ENCODE measurements around the gene LKAAEAR1.

The LKAAEAR1 gene

GRCh38 chr20:64067005-64067632, 17.1 kb downstream of the LKAAEAR1 start:
- FAIRE-seq, result no peak
- no peak for DNase-seq (ENCODE audit: insufficient read length, low spot score)
- no peak for TF ChIP-seq POLR2A (IDR thresholded peaks at IDR 0.05; ENCODE audit: low read depth, low read length)

- peak; percentile 27; the same call in 1 of the 2 replicates for TF ChIP-seq POLR2A (IDR thresholded peaks at IDR 0.05; ENCODE audit: low read depth, low read length)
- DNase-seq (ENCODE audit: insufficient read length, low spot score) (peak; percentile 95), FAIRE-seq (peak; percentile 75)
Observed at GRCh38 chr20:64065974-64066343, 18.2 kb downstream of the LKAAEAR1 start.

GRCh38 chr20:64065062-64065973, 18.9 kb downstream of the LKAAEAR1 start:
- FAIRE-seq, result no peak
- no peak for TF ChIP-seq POLR2A (IDR thresholded peaks at IDR 0.05; ENCODE audit: low read depth, low read length)

GRCh38 chr20:64064145-64064698, 20.0 kb downstream of the LKAAEAR1 start:
- no peak for FAIRE-seq
- peak; percentile 97 for DNase-seq (ENCODE audit: insufficient read length, low spot score)
- TF ChIP-seq POLR2A (IDR thresholded peaks at IDR 0.05; ENCODE audit: low read depth, low read length), result no peak

More at GRCh38 chr20:64065062-64065973, 18.9 kb downstream of the LKAAEAR1 start:
- no peak for DNase-seq (ENCODE audit: insufficient read length, low spot score)

- FAIRE-seq (no peak), DNase-seq (ENCODE audit: insufficient read length, low spot score) (no peak)
- TF ChIP-seq POLR2A (IDR thresholded peaks at IDR 0.05; ENCODE audit: low read depth, low read length), result 0 out of 2 replicates have a peak, but pooled peaks have one; percentile 10
Observed at GRCh38 chr20:64063389-64064144, 20.6 kb downstream of the LKAAEAR1 start.

- DNase-seq (ENCODE audit: insufficient read length, low spot score), result peak; percentile 96
- TF ChIP-seq POLR2A (IDR thresholded peaks at IDR 0.05; ENCODE audit: low read depth, low read length), result peak; percentile 61
- no peak for FAIRE-seq
Observed at GRCh38 chr20:64062596-64063388, 21.4 kb downstream of the LKAAEAR1 start, which contains the start of gene TCEA2. Gene TCEA2 (plus strand): TSS chr20:64063198. CDS start chr20:64063313, 115 bp downstream.

DNA sequence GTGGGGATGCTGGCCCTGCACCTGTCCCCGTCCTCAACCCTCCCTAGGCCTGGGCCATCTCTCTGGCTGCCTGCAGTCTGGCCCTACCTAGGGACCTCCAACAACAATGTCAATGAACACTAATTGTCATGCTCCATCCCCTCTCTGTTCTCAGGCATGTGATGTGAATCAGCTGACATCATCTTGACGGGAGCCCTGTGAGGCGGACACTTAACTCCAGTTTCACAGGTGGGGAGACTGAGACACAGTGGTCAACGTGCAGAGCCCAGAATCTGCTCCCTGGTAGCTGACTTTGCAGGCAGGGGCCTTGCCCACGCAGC, 22.0 kb downstream of the LKAAEAR1 start:
- DNase-seq (ENCODE audit: insufficient read length, low spot score), result no peak
- no peak for FAIRE-seq
- TF ChIP-seq POLR2A (IDR thresholded peaks at IDR 0.05; ENCODE audit: low read depth, low read length), result no peak

- no peak for TF ChIP-seq POLR2A (IDR thresholded peaks at IDR 0.05; ENCODE audit: low read depth, low read length)
- FAIRE-seq (no peak), DNase-seq (ENCODE audit: insufficient read length, low spot score) (no peak)
Observed at GRCh38 chr20:64058536-64058935, 25.7 kb downstream of the LKAAEAR1 start.

- DNase-seq (ENCODE audit: insufficient read length, low spot score), result peak; percentile 83
- TF ChIP-seq POLR2A (IDR thresholded peaks at IDR 0.05; ENCODE audit: low read depth, low read length), result no peak
- no peak for FAIRE-seq
Observed at GRCh38 chr20:64057628-64058498, 26.3 kb downstream of the LKAAEAR1 start.

DNA sequence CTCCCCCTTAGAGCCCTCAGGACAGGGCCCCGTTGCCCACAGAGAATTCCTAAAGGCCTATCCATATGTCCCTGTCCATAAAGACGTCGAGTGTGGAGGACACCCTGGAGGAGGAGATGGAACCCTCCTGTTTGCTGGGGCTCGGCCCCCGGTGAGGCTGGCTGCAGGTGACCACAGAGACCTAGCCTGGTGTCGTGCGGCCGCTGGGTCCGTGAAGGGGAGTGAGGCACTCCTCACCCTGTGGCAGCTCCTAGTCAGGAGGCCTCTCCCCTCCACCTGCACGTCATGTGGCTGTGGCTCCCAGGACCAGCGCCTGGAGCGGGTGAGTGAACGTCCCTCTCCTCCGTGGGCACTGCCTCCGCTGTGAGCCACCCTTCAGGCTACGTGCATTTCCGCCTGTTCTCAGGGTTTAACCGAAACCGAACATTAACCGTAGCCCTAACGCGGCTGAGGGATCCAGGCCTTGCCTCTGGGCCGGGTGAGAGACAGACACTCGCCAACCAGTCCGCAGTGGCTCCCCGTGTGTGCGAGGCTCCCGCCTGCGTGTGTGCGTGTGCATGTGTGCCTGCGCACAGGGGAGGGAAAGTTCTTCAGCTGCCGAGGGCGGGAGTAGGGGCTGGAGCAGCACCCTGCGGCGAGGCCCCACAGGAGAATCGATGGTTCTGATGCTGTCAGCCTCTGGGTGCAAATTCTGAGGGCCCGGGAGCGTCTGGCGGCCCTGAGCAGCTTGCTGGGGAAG, 27.1 kb downstream of the LKAAEAR1 start:
- FAIRE-seq (no peak), DNase-seq (ENCODE audit: insufficient read length, low spot score) (no peak)
- TF ChIP-seq POLR2A (IDR thresholded peaks at IDR 0.05; ENCODE audit: low read depth, low read length), result no peak

- FAIRE-seq, result no peak
- no peak for TF ChIP-seq POLR2A (IDR thresholded peaks at IDR 0.05; ENCODE audit: low read depth, low read length)
- DNase-seq (ENCODE audit: insufficient read length, low spot score), result no peak
Observed at GRCh38 chr20:64056639-64056888, 27.6 kb downstream of the LKAAEAR1 start.
